Frontal cortex (tissue), 4 donors: ENCODE results near the gene MZT2A. TPM values are rescaled to one million over a fixed set of nuclear protein-coding genes. Genes with fewer than 3 reads are reported as not detected.
"Not testable (repeated sequence)": the region's sequence is repeated elsewhere in the genome, so short reads cannot be mapped to it uniquely, and the experiment has no call there.

ENCODE experiments used
- DNase-seq, 2 donors: peaks; one replicate each; pipeline ENCODE4 v3.0.0; 2012; ENCODE audit warnings: low spot score in 2 of 2
- FAIRE-seq: peaks from 2 replicates; lab custom pipeline; 2012; peaks lifted over from hg19 to GRCh38; lab: Jason Lieb, UNC
- total RNA-seq: library from RNA; depleted of rRNA; stranded (reverse); fragments of >200 nt; gene quantifications from one replicate; pipeline ENCODE4 v1.2.3, GENCODE V29; 2014
- donor health status: control.
- donor health status: control.
- donor health status: control.

The MZT2A gene, protein sequence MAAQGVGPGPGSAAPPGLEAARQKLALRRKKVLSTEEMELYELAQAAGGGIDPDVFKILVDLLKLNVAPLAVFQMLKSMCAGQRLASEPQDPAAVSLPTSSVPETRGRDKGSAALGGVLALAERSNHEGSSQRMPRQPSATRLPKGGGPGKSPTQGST
- total RNA-seq: 40.4 TPM

DNA sequence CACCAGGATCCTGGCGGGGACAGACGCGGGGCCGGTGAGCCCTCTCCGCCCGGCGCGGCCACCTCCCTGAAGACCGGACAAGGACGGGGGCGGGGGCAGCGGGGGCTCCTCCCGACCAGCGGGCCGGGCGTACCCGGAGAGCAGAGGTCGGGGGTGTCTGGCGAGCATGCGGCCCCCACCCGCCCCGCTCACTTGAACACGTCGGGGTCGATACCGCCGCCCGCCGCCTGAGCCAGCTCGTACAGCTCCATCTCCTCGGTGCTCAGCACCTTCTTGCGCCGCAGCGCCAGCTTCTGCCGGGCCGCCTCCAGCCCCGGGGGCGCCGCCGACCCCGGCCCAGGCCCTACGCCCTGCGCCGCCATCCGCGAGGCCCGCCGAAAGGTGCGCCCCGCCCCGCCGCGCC lies at the start of gene MZT2A:
Gene MZT2A, minus strand, starts transcription at position 383 of the 403 bp plus-strand sequence. Its CDS starts 21 bp downstream, at position 362.
- peak in 1 of 2 donors; percentile 39 for DNase-seq
- not testable (repeated sequence) for FAIRE-seq

- not testable (repeated sequence) for FAIRE-seq, DNase-seq
These were observed 46.7 kb upstream of the MZT2A start for GRCh38 chr2:131538856-131539255.

- FAIRE-seq: not testable (repeated sequence)
These were observed 44.6 kb upstream of the MZT2A start for GRCh38 chr2:131536841-131537240.

DNA sequence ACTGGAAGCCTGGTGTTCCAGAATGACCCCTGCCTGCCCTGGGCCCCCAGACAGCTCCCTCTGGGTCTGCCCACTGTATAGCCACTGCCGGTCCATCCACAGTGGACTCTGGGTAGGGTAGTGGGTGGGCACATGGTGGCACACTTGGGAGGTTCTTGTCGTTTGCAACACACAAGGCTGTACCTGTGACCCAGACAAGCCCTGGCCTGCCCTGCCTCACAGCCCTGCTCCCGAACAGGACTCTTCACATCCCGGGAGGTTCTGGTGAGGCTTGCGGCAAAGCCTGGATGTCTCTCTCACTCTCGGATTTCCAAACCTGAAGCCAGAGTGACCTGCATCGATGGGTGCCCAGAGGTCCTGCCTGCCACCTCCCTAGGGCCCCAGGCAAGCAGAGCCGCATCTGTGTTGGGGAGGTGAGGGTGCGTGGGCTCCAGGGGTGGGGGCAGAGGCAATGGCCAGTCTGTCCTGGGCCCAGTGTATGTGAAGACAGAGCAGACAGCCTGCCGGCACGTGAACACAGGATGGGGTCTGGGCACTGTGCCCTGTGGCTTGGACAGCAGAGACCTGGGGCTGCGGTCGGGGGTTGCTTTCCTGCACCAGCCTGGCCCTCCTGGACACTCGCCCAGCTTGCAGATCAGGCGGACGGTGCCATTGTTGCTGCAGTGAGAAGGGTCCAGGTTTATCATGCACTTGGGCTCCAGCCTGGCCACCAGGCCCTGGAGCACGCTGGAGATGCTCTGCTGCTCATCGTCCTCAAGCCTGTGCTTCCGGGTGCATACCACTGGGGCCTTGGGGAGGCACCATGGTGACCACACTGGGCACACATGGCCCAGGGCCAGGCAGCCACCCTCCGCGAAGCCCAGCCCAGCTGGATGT lies 44.0 kb upstream of the MZT2A start:
- FAIRE-seq, DNase-seq: not testable (repeated sequence)

More at GRCh38 chr2:131536841-131537240, 44.6 kb upstream of the MZT2A start:
- not testable (repeated sequence) for DNase-seq

- FAIRE-seq (no peak), DNase-seq (no peak)
These were observed 43.3 kb upstream of the MZT2A start for GRCh38 chr2:131535526-131535925.

DNA sequence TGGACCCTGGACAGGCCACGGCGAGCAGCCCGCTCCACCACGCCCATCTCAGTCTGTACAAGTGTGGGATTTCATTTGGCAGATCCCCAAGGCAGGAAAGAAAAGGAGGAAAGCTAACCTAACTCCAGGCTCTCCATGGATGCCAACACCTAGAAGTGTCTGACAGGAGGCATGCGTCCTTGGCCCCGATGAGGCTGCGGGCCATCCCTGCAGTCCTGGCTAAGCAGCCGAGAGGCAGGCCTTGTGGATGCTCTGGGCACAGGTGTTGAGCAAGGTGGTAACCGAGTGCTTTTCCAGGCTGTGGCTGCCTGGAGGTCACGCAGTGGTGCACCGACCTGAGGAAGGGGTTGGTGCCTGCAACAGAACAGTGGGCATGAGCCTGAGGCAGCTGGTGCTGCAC lies 42.8 kb upstream of the MZT2A start:
- DNase-seq, FAIRE-seq: not testable (repeated sequence)

GRCh38 chr2:131534317-131534672 lies 42.1 kb upstream of the MZT2A start:
- not testable (repeated sequence) for FAIRE-seq, DNase-seq

- not testable (repeated sequence) for FAIRE-seq, DNase-seq
These were observed 41.6 kb upstream of the MZT2A start for GRCh38 chr2:131533609-131534316.

DNA sequence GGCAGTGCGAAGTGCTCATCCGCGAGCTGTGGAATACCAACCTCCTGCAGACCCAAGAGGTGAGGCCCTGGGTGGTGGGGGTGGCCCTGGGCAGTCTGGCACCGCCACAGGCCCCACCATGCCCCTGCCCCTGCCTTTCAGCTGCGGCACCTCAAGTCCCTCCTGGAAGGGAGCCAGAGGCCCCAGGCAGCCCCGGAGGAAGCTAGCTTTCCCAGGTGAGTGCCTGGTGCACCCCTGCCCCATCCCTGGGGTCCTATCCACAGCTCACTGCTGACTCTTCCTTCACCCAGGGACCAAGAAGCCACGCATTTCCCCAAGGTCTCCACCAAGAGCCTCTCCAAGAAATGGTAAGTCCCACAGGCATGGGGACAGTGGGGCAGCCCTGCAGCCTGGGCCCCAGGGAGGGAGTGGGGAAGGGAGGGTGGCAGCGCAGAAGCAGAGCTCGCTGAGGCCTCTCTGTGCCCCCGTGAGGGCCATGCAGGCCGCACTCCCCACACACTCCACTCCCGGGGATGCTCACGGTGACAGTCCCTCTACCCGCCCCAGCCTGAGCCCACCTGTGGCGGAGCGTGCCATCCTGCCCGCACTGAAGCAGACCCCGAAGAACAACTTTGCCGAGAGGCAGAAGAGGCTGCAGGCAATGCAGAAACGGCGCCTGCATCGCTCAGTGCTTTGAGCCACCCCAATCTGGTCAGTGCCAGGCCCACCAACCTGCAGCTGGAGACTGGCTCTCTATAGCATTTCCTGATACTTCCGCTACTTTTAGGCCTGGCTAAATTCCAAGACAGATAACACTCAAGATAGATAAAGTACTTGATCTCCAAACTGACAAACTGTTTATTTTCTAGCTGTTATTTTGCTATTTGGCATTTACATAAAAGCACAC lies 40.8 kb upstream of the MZT2A start:
- not testable (repeated sequence) for DNase-seq, FAIRE-seq

DNA sequence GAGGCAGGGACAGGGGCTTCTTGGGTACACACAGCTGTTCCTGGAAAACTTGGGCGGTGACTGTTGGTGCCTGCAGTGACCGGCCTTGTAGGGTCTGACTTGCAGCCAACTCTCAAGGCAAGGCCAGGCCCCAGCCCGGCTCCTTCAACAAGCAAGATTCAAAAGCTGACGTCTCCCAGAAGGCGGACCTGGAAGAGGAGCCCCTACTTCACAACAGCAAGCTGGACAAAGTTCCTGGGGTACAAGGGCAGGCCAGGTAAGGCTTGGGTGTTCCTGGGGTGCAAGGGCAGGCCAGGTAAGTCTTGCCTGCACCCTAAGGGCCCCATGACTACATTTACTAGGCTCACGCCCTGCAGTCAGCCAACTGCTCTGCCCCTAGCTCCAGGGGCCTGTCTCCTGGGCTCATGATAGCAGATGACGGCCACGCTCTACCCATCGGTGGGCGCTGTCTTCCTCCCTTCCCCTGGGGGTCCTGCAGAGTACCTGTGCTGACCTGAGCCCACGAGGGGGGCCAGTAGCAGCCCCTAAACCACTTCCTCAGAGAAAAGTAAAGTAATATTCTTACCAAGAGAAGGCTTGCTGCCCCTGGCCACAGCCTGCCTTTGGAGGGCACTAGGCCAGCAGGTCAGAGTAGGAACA lies 39.5 kb upstream of the MZT2A start:
- DNase-seq, FAIRE-seq: not testable (repeated sequence)

DNA sequence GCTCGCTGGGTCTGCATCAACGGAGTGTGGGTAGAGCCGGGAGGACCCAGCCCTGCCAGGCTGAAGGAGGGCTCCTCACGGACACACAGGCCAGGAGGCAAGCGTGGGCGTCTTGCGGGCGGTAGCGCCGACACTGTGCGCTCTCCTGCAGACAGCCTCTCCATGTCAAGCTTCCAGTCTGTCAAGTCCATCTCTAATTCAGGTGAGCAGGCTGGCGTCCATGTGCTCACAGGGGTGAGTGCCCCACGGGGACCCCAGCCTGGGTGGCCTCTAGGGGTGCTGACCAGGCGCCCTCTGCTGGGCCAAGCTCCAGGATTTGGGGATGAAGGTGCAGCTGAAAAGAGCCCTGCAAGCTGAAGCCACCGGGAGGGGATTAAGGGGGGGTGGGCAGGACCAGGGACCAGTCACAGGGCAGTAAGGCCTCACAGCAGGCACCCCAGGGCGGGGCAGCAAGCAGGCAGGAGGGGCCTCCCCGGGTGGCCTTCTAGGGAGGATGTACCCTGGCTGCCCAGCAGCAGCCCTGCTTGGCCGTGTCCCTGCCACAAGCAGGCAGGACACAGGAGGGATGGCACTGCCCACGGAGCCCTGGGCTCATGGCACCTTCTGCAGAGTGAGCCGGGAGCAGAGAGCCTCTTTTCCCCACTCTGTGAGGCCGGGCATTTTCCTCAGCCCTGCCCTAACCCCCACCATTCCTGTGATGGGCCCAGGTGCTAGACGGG lies 38.6 kb upstream of the MZT2A start:
- not testable (repeated sequence) for DNase-seq, FAIRE-seq

DNA sequence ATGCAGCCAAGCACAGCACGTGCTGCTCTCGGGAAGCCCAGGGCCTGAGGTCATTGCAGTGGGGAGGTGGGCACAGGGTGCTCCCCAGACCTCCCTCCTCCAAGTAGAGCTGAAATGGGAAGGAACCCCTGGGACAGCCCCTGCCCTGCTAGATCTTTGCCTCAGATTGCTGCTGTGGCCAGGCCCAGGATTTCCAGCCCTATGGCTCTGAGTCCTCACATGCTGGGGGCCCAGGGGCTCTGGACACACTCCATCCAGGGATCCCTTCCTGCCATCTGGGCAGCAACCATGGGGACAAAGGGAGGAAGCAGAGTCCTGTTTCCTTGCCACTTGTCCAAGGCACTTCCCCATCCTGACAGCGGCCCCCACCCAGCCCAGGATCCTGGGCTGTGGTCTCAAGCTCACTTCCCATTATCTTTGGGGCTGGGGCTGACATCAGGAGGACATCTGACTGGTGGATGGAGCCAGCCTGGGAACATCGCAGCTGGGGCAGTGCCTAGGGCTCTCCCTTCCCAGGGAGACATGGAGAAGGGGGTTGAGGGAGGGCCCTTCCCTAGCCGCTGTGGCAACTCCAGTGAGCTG lies 37.8 kb upstream of the MZT2A start:
- not testable (repeated sequence) for FAIRE-seq, DNase-seq

DNA sequence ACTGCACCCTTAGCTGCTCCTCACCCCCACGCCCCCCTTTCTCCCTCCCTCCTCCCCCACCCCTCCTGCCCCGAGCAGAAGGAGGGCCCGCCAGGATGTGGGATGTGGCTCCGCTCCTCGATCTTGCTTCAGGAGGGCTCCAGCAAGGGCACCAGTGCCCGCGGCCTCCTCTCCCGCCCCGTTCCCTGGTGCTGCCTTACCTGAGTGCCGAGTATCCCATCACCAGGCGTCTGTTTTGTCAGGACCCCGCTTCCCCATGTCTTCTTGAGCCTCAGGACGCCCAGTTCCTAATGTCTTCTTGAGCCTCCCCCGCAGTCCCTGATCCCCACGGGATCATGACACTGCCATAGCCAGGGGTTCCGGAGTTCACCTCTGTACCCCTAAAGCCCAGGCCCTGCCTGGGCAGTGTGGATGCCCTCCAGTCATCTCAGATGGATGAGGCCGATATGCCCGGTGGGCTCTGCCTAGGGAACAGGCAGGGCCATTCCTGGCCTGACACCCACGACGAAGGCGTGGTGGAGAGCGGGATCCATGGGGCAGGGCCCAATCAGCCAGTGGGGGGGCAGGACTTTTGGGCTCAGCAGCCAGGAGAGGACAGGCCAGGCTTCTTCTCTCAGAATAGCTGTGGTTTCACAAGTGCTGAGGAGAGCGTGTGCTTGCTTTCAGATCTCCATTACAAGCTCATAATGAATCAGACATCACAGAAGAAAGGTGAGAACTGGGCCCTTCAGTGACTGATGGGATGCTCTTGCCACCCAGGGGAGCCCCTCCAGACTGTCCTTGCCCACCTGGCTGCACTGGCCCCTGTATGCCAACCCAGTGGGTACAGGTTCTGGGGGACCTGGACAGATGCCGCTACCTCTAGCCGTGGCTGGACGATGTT lies 37.0 kb upstream of the MZT2A start:
- not testable (repeated sequence) for FAIRE-seq, DNase-seq

- FAIRE-seq, DNase-seq: not testable (repeated sequence)
These were observed 35.2 kb upstream of the MZT2A start, which contains the start of gene CCDC74A for GRCh38 chr2:131527131-131528001. TSS of gene CCDC74A (plus strand) at chr2:131527888. CDS start at chr2:131527971, 83 bp downstream.

- not testable (repeated sequence) for FAIRE-seq, DNase-seq
These were observed 33.1 kb upstream of the MZT2A start for GRCh38 chr2:131525256-131525655.
